Fibroblast of lung (primary cell): ENCODE data around the gene MRAS. TPM values are rescaled to one million over a fixed set of nuclear protein-coding genes. Genes with fewer than 3 reads are reported as not detected.
"Not testable (repeated sequence)": the region's sequence is repeated elsewhere in the genome, so short reads cannot be mapped to it uniquely, and the experiment has no call there.

Source experiments
- DNase-seq, 2 donors: peaks; one replicate each; pipeline versions ENCODE4 v3.0.0 to v3.0.0-alpha.2; 2010; ENCODE audit warnings: low read depth in 2 of 2
- H2AFZ ChIP-seq: 2 replicates; pipeline ENCODE4 v1.5.1; 2012; ENCODE audit warnings: low read length, control low read depth, inconsistent platforms
- H3K27ac ChIP-seq: 2 replicates; pipeline ENCODE4 v1.5.1; 2011; ENCODE audit warnings: low read length, control low read depth; ENCODE audit not compliant: insufficient read depth
- H3K27me3 ChIP-seq: 2 replicates; pipeline ENCODE4 v1.5.1; 2011; ENCODE audit warnings: mild to moderate bottlenecking, low read length; ENCODE audit not compliant: control insufficient read depth, insufficient read depth
- H3K36me3 ChIP-seq: 2 replicates; pipeline ENCODE4 v1.5.1; 2011; ENCODE audit warnings: low read length; ENCODE audit not compliant: control insufficient read depth, insufficient read depth
- H3K4me1 ChIP-seq: 2 replicates; pipeline ENCODE4 v1.5.1; 2011; ENCODE audit warnings: low read length; ENCODE audit not compliant: control insufficient read depth, insufficient read depth; ENCODE audit errors: extremely low read depth
- H3K4me2 ChIP-seq: 2 replicates; pipeline ENCODE4 v1.5.1; 2011; ENCODE audit warnings: low read length, control low read depth; ENCODE audit not compliant: insufficient read depth; ENCODE audit errors: extremely low read depth
- H3K4me3 ChIP-seq, 4 experiments: fragments of 200-600 bp in 1 of 4; sonication (generic) in 1 of 4; replicated peaks in 1 of 4; 2 replicates each; pipeline ENCODE4 v1.5.1; 2011 to 2016; ENCODE audit warnings: low read length in 4 of 4, low read depth in 3 of 4, mild to moderate bottlenecking in 3 of 4, control low read depth in 2 of 4, inconsistent platforms in 1 of 4, mixed read lengths in 1 of 4; ENCODE audit not compliant: insufficient read depth in 1 of 4; ENCODE audit errors: control extremely low read depth in 1 of 4
- H3K79me2 ChIP-seq: 2 replicates; pipeline ENCODE4 v1.5.1; 2012; ENCODE audit warnings: mild to moderate bottlenecking, low read length, inconsistent platforms; ENCODE audit not compliant: control insufficient read depth, insufficient read depth
- H3K9ac ChIP-seq: 2 replicates; pipeline ENCODE4 v1.5.1; 2011; ENCODE audit warnings: mild to moderate bottlenecking, low read length, control low read depth; ENCODE audit not compliant: insufficient read depth
- H3K9me3 ChIP-seq: 2 replicates; pipeline ENCODE4 v1.5.1; 2012; ENCODE audit warnings: low read depth, low read length; ENCODE audit not compliant: control insufficient read depth, insufficient read depth
- H4K20me1 ChIP-seq: 2 replicates; pipeline ENCODE4 v1.5.1; 2011; ENCODE audit warnings: low read length; ENCODE audit not compliant: control insufficient read depth, insufficient read depth; ENCODE audit errors: extremely low read depth
- EZH2 ChIP-seq: IDR thresholded peaks from 2 replicates; pipeline ENCODE4 v1.5.1; 2012; ENCODE audit warnings: low read length, control low read depth, mild to moderate bottlenecking; ENCODE audit errors: missing control alignments
- polyA plus RNA-seq, 2 donors: library from polyadenylated mRNA; depleted of rRNA in 1 of 2; stranded (reverse) in 1 of 2; unstranded in 1 of 2; fragments of >200 nt; gene quantifications; 2 replicates each; pipeline ENCODE4 v1.2.1, GENCODE V29; 2011 to 2012; ENCODE audit warnings: missing spikeins in 1 of 2
- total RNA-seq: library from RNA; depleted of rRNA; stranded (reverse); fragments of >200 nt; gene quantifications from 2 replicates; pipeline ENCODE4 v1.2.1, GENCODE V29; 2014
- TF ChIP-seq, protein P1 (sequence below), 2 donors: IDR thresholded peaks in 1 of 2; conservative IDR thresholded peaks in 1 of 2; 1 replicate in 1 of 2; 2 replicates in 1 of 2; pipeline ENCODE4 v1.5.1; 2011 to 2012; ENCODE audit warnings: low read length in 2 of 2, control low read depth in 1 of 2, inconsistent platforms in 1 of 2, low read depth in 1 of 2, mild to moderate bottlenecking in 1 of 2

Gene MRAS
- total and polyA plus RNA-seq, 2 donors (not counting 1 experiment from before 2014, with no cell fraction given) = 35.3 to 73.0 TPM

DNA sequence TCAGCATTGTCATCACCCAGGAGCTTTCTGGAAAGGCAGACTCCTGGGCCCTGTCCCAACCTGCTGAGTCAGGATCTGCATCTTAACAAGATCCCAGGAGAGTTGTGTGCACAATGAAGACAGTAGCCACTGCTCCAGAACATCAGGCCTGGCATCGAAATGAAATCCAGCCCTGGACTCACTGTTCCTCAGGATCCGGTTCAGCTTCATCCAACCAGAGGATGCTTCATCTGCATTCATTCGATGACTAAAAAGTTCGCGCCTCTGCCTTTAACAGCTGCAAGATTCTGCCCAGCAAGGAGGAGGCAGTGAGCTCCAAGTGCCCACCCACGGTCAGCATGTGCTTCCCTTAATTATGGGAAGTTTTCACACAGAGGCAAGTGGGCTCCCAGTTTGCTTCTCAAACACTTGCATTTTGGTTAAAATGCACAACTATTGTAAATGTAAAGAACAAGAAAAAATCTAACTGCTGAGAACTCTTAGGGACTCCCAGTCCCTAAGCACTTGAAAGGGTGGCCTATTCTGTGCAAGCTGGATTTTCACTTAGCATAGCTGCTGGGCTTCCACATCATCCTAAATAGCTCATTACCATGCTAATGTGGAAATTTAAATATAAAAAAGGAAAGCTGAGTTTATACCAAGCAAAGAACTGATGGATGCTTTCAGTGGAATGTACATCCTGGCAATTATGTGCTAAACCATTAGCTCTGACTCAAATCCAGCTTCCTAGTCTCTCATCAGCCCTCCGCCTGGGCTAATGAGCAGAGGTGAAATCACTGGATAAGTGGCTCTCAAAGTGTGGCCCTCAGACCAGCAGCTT, 60.6 kb downstream of the MRAS start:
- Histone ChIP-seq H3K4me2 (no peak overlapping the region), H3K79me2 (no peaks in the 10 kb centered on the region), H3K27ac (no peak overlapping the region), H2AFZ (no peak overlapping the region), H3K4me3 (no peak overlapping the region), H4K20me1 (no peaks in the 10 kb centered on the region), H3K36me3 (no peaks in the 10 kb centered on the region), H3K27me3 (no peaks in the 10 kb centered on the region), H3K9me3 (no peaks in the 10 kb centered on the region), H3K4me1 (no peaks in the 10 kb centered on the region), H3K9ac (no peak overlapping the region)
- TF ChIP-seq EZH2 = no peak
- TF ChIP-seq, protein P1, sequence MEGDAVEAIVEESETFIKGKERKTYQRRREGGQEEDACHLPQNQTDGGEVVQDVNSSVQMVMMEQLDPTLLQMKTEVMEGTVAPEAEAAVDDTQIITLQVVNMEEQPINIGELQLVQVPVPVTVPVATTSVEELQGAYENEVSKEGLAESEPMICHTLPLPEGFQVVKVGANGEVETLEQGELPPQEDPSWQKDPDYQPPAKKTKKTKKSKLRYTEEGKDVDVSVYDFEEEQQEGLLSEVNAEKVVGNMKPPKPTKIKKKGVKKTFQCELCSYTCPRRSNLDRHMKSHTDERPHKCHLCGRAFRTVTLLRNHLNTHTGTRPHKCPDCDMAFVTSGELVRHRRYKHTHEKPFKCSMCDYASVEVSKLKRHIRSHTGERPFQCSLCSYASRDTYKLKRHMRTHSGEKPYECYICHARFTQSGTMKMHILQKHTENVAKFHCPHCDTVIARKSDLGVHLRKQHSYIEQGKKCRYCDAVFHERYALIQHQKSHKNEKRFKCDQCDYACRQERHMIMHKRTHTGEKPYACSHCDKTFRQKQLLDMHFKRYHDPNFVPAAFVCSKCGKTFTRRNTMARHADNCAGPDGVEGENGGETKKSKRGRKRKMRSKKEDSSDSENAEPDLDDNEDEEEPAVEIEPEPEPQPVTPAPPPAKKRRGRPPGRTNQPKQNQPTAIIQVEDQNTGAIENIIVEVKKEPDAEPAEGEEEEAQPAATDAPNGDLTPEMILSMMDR (conservative IDR thresholded peaks at IDR 0.05 in 1 of 2, IDR thresholded peaks at IDR 0.05 in 1 of 2; ENCODE audit: low read depth in 1 of 2, low read length in 2 of 2) = no peak
- peak in 1 of 2 donors; percentile 21 for DNase-seq

GRCh38 chr3:138412821-138413551, 64.6 kb downstream of the MRAS start:
- no peaks in the 10 kb centered on the region for H4K20me1 ChIP-seq
- H3K4me3 ChIP-seq = no peak overlapping the region
- H3K4me1 ChIP-seq = no peaks in the 10 kb centered on the region
- TF ChIP-seq, protein P1 (conservative IDR thresholded peaks at IDR 0.05 in 1 of 2, IDR thresholded peaks at IDR 0.05 in 1 of 2; ENCODE audit: low read depth in 1 of 2, low read length in 2 of 2) = no peak
- TF ChIP-seq EZH2 = no peak
- H3K79me2 ChIP-seq = no peaks in the 10 kb centered on the region
- no peaks in the 10 kb centered on the region for H3K27me3 ChIP-seq
- no peaks in the 10 kb centered on the region for H3K9me3 ChIP-seq
- H3K4me2 ChIP-seq = no peak overlapping the region
- no peak overlapping the region for H2AFZ ChIP-seq
- no peak overlapping the region for H3K27ac ChIP-seq
- no peaks in the 10 kb centered on the region for H3K36me3 ChIP-seq
- DNase-seq = peak in 1 of 2 donors; percentile 42
- H3K9ac ChIP-seq = no peak overlapping the region

- H3K4me1 ChIP-seq, H3K79me2 ChIP-seq, H3K9me3 ChIP-seq, H2AFZ ChIP-seq, H3K4me3 ChIP-seq, H3K36me3 ChIP-seq, H4K20me1 ChIP-seq, H3K9ac ChIP-seq, H3K27ac ChIP-seq, DNase-seq, H3K27me3 ChIP-seq, H3K4me2 ChIP-seq: not testable (repeated sequence)
These were observed 67.9 kb downstream of the MRAS start for GRCh38 chr3:138416236-138416635.
